Astrocyte of the spinal cord (primary cell): Measurements from ENCODE around the gene GTF2A1.

ENCODE experiments used
- DNase-seq: peaks from one replicate; pipeline ENCODE4 v3.0.0; 2011; ENCODE audit warnings: low read depth, low spot score
- H3K4me3 ChIP-seq: 2 replicates; pipeline ENCODE4 v1.5.1; 2011; ENCODE audit warnings: low read depth, mild to moderate bottlenecking, low read length, moderate library complexity
- CTCF ChIP-seq: IDR thresholded peaks from 2 replicates; pipeline ENCODE4 v1.5.1; 2012; ENCODE audit warnings: low read depth, mild to moderate bottlenecking, low read length, inconsistent platforms
- in situ Hi-C: cut with HindIII; loops from 2 replicates; pipeline ENCODE4 v1.10.0; 2017; ENCODE audit warnings: low sequenced_read_pairs

The GTF2A1 gene

GRCh38 chr14:81193924-81194633, 26.7 kb downstream of the GTF2A1 start:
- in situ Hi-C loops, result no loop called here
- H3K4me3 ChIP-seq, result no peak overlapping the region
- no peak for TF ChIP-seq CTCF
- no peak for DNase-seq

GRCh38 chr14:81192594-81192993, 28.2 kb downstream of the GTF2A1 start:
- TF ChIP-seq CTCF, result no peak
- no peak for DNase-seq
- no peak overlapping the region for H3K4me3 ChIP-seq
- in situ Hi-C loops, result no loop called here

GRCh38 chr14:81187832-81188522, 32.8 kb downstream of the GTF2A1 start:
- in situ Hi-C loops, result no loop called here
- DNase-seq, result no peak
- no peak overlapping the region for H3K4me3 ChIP-seq
- TF ChIP-seq CTCF, result no peak

GRCh38 chr14:81179631-81180030, 41.1 kb downstream of the GTF2A1 start:
- TF ChIP-seq CTCF, result no peak
- H3K4me3 ChIP-seq, result no peak overlapping the region
- in situ Hi-C loops, result no loop called here
- DNase-seq, result no peak

- in situ Hi-C loops, result no loop called here
- no peak overlapping the region for H3K4me3 ChIP-seq
- no peak for TF ChIP-seq CTCF
- DNase-seq, result no peak
These were observed 42.7 kb downstream of the GTF2A1 start for GRCh38 chr14:81178063-81178462.

GRCh38 chr14:81177225-81177624, 43.5 kb downstream of the GTF2A1 start:
- in situ Hi-C loops, result no loop called here
- H3K4me3 ChIP-seq, result no peak overlapping the region
- no peak for TF ChIP-seq CTCF
- DNase-seq, result no peak
